Right lung (tissue), 5 donors: ENCODE data around the gene KRT75. TPM values are rescaled to one million over a fixed set of nuclear protein-coding genes. Genes with fewer than 3 reads are reported as not detected.
"Not testable (repeated sequence)": the region's sequence is repeated elsewhere in the genome, so short reads cannot be mapped to it uniquely, and the experiment has no call there.

Experiments used
- DNase-seq, 2 donors: peaks; one replicate each; pipeline ENCODE4 v3.0.0-alpha.2; 2013
- polyA plus RNA-seq, 5 donors: library from polyadenylated mRNA; unstranded; fragments of 120-200 nt; gene quantifications; one replicate each; pipeline versions ENCODE4 v1.2.1 to v1.2.3, GENCODE V29; 2013; ENCODE audit warnings: inconsistent platforms in 1 of 5, low replicate concordance in 1 of 5; ENCODE audit not compliant: insufficient read length in 5 of 5, insufficient read depth in 1 of 5

Gene KRT75
- polyA plus RNA-seq, 5 donors: not detected

DNA sequence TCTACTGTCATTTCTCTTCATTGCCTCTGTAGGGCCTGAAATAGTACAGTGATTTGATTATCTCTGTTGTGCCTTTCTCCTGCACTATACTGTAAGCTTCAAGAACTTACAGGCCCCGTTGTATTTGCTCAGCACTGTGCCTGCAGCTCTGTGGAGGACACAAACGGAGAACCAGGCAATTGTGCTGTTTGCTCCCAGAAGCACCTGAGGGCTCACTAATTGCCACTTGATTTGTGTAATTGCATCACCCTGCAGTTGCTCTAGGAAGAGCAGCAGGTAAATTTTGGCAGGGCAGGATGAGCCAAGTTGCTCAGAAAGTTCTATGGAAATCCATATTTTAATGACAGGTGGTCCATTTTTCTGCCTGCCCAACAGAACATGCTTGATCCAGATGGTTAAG lies 16.4 kb downstream of the KRT75 start:
- no peak for DNase-seq

DNA sequence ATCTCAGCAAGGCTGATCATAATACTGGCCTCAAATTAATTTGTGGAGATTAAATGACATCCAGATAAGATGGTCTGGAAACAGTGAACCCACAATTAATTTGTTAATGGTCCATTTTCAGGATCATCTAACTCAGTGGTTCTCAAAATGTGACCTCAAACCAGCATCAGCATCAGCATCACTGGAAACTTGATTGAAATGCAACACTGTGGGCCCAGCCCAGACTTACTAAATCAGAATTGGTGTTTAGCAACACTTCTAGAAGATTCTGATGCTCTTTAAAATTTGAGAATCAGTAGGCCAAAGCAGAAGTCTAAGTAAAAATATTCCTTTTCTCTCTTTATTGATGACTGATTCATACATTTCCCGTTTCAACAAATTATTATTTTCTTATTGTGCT lies 17.4 kb downstream of the KRT75 start:
- DNase-seq: no peak

DNA sequence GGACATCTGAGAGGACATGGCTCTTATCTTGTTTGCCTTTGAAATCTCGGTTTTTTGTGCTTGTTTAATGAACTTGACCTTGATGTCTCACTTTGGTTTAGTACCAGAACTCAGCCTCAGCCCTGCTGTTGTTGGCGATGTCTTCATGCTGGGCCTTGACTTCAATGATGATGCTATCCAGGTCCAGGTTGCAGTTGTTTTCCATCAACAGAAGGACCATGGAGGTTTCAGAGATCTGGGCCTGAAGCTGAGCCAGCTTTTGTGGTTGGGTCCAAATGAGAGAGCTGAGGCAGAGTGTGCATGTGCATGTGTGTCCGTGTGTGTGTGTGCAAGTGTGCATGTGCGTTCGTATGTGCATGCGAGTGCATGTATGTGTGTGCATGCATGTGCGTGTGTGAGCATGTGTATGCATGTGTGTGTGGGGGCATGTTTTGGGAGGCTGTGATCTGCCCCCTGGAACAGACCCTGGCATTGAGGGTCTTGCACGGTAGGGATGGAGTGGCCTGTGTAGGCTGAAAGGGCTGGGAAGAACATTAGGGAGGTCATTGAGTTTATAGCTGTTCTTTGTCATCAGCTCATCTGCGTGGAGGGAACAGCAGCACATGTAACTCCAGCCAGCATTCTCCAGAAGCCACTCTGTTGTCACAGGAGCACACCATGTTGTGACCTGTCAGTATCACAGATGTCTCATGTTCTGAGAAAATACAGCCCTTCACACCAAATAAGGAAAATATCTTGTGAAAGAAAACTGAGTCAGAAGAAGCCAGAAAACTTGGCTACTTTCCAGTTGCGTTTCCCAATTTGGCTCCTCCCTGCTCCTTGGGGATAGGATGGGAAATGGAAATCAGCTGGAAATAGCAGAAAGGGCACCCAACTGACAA lies 18.1 kb downstream of the KRT75 start:
- peak; percentile 64 to 74 for DNase-seq

DNA sequence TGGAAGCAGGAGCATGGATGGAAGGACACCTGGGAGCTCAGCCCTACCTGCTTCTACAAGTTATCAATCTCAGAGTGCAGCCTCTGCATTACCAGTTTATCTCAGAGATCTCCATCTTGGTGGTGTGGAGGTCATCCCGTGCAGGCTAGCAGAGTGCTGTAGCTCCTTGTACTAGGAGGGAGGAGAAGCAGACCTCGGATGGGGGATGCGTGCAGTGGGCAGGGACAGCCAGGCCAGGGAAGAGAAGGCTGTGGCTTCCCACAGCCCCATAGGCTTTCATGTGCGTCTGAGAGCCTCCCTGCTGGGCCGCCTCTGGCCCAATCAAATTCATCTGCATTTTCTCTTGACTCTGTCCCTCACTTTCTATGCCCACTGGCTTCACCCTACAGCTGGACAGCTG lies 19.2 kb downstream of the KRT75 start:
- no peak for DNase-seq

DNA sequence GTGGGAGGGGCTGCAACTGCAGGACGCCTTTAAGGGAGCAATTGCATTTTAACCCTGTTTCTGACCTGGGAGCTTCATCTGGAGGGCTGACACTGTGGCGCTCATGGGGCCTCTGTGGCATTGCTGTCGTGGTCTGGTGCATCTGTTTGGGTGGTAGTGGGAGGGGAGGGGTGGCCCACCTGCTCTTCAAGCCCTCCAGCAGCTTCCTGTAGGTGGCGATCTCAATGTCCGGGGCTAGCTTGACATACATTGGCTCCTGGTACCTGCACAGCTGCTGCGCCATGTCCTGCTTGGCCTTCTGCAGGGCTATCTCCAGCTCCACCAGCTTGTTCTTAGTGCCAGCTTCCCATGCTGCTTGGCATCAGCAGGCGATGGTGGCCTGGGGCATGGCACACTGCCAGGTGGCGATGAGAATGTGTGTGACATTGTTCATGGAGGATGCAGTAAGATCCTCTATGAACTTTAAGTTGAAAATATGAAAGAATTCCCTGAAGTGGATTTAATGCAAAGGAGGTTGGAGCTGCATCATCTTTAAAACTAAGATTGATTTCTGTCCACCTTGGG lies 20.3 kb downstream of the KRT75 start:
- no peak for DNase-seq

DNA sequence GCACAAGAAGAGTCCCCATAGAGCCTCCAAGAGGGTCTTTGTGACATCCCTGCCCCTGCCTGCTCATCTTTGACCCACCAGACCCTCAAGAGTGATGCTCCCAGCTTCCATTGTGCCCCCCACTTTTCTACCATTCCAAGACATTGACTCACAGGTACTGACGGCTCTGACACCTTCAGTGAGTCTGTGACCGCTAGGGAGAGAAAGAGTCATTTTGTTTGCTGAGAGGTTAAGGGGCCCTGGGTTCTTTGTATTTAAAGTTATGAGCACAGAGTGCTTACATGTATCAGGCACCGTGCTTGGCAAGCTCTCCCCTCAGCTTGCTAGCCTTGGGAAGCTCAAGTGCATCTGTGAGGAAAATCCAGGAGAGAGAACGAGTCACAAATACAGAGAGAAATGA lies 21.0 kb downstream of the KRT75 start:
- DNase-seq: no peak

DNA sequence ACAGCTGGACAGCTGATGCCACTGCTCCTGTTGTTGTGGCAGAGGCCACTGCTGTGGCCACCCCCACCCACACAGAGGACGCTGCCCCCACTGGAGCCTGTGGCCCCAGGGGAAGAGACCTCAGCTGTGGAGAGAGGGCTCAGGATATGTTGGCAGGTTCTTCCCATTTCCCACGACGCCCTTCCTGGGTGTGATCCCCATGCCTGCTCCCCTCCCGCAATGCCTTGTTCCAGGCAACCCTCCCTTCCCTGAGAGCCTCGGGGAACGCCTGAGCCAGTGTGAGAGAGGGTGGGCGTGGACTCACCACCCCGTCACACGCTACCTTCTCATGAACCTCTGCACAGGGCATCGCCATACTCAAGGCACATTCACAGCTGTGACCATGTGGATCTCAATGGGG lies 22.4 kb downstream of the KRT75 start:
- no peak for DNase-seq

DNA sequence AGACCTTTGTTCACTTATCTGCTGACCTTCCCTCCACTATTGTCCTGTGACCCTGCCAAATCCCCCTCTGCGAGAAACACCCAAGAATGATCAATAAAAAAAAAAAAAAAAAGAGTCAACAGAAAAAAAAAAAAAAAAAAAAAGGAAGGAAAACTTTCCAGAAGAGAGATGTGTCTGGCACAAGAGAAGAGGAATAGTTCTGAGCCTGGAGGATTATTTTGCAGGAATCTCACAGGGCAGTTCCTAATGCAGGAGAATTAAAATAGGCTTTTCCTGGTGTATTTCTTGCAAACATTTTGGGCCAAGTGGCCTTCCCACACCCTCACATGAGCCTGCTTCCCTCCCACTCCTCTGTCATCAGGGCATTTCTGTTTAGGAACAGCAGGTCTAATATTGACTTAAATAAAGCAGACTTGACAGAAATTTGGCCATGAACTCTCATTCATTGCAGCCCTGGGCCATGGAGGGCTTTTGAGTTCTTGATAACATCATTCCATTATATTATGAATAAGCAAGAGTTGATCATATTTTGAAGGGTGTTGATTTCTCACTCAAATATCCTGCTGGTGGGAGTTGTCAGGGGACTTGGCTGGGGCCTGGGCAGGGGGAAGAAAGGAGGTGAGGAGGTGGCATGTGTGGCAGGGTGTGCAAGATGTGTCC lies 23.5 kb downstream of the KRT75 start:
- DNase-seq: not testable (repeated sequence)

DNA sequence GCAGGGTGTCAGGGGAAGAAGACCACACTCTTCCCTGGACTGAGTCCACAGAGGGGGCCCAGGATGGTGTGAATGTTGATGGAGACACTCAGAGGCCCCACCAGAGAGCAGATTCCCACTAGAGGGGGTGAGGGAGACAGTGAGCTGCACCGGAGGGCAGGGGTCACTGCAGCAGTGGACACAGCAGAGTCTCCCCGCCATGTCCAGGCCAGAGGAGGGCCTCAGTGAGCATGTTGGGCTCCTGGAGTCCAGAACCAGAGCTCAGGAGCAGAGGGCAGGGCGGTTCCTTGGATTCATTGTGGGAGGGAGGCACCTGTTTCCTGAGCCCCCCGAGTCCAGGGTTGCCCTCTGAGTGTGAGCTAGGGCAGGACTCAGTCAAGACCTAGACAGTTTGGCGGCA lies 26.3 kb downstream of the KRT75 start:
- no peak for DNase-seq

DNA sequence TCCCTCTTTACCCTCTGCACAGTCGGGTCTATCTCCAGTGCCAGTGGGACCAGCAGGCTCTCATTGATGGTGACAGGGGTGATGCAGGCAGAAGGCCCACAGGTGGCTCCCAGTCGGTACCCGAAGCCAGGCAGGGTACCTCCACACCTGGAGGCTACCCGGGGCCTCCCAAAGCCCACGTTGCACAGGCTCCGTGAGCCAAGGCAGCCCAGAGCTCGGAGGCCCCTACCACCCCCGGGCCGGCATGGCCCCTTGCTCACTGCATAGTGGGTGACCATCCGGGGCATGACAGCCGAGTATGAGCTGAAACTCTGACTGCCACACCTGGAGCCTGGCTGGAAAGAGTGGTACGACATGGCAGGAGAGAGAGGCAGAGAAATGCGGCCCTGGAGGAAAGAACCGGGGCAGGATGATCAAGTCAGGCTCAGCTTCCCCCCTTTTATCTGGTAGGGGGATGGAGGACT lies 28.2 kb downstream of the KRT75 start, which contains the start of gene KRT82:
Gene KRT82 (minus strand): TSS at position 414 of the 464 bp plus-strand sequence. CDS start 58 bp downstream, at position 356.
- DNase-seq: no peak

DNA sequence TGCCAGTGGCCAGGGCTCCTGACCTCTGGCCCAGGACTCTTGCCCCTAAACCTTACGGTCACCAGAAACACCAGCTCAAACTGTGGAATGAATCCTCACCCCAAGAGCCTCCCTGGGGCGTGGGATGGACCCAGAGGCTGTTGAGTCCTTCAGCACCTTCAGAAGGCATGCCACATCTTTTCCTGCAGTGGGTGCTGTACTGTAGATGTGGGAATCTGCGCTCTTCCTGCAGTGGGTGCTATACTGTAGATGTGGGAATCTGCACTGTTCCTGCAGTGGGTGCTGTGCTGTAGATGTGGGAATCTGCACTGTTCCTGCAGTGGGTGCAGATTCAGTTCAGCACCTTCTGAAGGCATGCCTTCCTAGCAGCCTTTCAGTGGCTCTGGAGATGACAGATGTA lies 29.2 kb downstream of the KRT75 start:
- no peak for DNase-seq

DNA sequence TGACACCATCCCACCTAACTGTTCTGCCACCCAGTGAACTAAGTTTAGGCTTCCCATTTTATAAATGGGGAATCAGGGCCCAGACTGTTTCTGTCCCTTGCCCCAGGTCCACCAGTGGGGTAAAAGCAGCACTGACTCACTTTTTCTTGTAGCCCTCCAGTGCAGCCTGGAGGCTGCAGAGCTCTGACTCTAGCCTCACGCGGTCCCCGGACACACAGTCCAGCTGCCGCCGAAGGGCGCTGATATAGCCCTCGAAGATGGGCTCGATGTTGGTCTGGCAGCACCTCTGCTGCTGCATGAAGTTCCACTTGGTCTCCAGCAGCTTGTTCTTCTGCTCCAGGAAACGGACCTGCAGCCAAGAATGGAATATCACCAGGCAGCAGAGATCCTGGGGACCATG lies 30.6 kb downstream of the KRT75 start:
- no peak for DNase-seq

DNA sequence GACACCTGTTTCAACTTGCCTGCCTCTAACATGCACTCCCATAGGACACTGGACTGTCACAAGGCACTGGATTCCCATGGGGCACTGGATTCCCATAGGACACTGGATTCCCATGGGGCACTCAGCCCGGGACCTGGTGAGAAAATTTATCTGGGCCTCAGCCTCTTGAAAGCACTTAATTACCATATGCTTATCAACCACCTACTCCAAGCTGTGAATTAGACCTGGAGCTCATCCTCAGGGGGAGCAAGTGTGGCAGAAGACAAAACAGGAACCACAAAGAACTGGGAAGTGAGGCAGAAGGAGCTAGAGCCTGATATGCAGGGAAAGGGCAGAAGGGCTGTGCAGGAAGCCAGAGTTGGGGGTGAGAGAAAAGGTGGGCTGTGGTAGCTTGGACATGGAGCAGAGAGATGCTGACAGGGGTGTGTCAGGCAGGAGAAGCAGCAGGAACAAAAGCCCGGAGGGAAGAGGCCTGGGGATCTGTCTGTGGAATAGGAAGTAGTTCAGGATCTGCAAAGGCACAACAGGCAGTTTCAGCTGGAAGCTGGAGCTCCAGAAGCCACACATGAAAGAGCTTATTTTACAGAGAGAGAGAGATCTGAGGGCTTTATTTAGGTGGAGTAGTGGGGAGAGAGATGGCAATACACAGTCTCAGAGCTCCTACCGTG lies 31.2 kb downstream of the KRT75 start:
- DNase-seq: no peak

DNA sequence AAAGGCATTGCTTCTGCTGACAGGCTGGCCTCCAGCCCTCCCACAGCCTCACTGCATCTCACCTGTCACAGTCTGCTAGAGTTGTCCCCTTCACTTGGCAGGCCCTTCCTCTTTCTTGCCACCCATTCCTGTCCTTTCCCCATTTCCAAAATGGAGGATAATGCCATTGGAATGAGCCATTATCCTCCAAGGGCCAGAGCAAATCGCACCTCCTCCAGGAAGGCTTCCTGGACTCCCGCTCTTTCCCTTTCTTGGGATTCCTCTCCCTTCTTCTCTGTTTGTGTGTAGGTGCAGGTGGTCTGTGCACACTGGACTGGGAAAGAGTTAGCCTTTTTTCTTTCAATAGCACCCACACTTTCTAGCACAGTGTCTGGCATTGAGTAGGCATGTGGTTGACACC lies 31.8 kb downstream of the KRT75 start:
- no peak for DNase-seq

DNA sequence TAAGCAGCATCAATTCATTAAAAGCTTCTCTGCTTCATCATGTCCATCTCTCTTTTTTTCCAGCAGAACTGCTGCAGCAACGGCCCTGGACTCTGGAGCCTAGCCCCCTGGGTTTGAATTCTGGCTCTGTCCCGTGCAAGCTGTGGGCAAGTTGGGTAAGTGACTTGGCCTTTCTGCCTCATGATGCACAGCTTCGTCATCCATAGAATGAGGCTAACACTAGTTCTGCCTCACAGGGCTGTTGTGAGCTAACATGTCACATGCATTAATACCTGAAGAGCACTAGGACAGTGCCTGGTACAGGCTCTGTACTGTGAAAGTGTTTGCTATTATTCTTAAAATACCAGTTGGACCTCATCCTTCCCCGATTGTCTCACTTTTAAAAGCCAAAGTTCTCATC lies 32.2 kb downstream of the KRT75 start:
- DNase-seq: no peak

DNA sequence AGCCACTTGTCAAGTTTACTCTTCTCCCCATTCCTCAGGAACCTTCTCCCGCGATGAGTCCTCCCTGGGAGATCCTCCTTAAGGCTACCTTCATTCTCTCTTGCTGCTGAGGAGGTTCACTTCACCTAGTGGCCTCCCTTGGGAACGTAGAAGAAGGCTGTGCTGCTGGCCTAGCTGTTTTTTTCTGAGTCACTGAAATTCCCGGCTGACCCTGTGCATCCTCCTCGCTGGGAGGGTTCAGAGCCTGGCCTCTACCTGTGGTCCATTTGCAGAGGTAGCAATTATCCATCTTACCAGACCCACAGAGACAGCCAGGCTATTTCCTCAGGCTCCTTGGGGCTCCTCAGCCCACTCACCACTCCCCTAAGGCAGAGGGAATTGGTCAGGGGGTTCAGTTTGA lies 32.6 kb downstream of the KRT75 start:
- no peak for DNase-seq

DNA sequence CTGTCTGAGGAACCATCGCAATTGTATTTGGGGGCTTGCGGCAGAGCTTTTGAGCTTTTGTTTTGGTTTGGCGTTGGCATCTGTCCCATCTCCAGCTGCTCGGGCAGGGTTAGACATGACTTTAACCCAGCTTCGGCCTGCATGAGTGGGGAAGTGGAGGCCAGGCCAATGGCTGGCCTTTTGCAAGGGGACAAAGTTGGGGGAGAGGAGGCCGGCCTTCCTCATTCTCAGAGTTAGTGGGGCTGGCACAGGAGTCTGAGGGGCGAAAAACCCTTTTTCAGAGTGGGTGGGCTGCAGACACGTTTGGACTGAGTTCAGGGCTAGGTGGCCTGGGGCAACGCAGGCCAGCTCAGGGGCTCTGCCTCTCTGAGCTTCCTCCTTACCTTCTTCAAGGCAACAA lies 33.3 kb downstream of the KRT75 start:
- DNase-seq: no peak

DNA sequence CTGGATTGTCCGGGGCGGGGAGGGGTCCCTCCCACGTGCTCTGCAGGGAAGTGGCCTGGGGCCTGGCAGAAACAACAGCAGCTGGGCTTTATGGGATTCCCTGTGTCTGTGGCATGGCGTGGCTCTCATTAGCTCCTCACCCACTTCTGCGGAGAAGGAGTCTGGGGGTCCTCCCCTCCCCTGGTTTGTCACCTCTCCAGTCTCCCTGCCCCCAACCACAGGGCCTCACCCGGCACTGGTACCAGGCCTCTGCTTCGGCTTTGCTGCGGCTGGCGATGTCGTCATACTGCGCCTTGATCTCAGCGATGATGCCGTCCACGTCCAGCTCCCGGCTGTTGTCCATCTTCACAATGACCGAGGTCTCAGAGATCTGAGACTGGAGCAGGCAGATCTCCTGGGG lies 34.4 kb downstream of the KRT75 start:
- DNase-seq: no peak

DNA sequence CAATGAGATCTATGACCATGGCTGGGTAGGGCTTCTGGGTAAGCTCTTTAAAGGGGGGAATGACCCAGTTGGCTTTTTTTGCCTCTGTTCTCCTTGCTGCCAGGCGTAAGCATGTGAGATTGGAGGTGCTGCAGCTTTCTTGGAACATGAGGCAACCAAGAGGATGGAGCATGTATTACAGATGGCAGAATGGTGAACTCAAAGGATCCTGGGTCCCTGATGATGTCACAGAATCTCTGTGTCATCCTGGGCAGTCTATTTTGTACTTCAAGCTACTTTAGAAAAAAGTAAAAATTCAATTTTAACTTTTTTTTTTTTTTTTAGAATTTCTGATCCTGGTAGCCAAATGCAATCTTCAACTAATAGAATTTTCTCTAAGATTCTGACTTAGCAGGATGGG lies 36.0 kb downstream of the KRT75 start:
- DNase-seq: no peak

DNA sequence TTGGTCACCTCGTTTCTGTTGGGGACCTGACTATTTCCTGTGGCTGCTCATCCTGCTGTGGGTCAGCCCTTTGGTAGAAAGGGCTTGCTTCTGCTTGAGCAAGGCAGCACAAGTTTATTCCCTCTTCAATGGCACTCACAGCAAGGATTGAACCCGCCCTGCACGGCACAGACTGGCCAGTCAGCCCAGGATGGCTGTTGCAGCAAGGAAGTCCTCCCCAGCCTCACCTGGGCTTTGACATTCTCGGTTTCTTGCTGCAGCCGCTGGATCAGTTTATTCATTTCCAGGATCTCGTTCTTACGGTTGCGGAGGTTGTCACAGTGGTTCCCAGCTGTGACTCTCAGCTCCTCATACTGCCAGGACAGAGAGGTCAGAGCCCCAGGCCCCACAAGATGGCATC lies 37.5 kb downstream of the KRT75 start:
- DNase-seq: no peak

DNA sequence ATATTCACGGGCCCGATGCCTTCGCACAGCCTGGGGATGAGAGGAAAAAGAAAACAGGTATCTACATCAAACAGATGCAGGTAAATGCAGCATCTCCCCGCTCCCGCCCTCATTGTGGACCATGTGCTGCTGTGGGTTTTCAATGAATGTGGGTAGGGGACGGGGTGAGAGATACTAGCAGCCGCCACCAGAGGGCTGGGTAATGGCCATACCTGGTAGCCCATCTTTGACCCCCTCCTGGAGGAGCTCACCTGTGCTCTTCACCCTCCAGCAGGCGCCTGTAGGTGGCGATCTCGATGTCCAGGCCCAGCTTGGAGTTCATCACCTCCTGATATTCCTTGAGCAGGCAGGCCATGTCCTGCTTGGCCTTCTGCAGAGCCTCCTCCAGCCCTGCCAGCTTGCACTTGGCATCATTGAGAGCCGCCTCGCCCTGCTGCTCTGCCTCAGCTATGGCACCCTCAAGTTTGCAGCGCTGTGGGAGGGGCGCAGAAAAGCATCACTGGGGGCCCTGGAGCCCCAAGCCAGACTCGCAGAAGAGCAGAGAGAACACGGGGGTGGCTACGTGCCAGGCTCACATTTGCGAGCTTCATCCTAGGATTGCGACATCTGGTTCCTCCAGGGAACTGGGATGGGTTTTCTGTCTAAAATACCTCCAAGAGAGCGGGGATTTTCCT lies 38.3 kb downstream of the KRT75 start:
- no peak for DNase-seq
